HG03064 (cell line): ENCODE results near the gene CAMK1D.
"Not testable (repeated sequence)": the region's sequence is repeated elsewhere in the genome, so short reads cannot be mapped to it uniquely, and the experiment has no call there.

Source experiments
- ATAC-seq: cut with Tn5 transposase; IDR thresholded peaks from one replicate; pipeline ENCODE4 v1.9.1; 2021; ENCODE audit warnings: low read depth; ENCODE audit not compliant: unreplicated experiment

The CAMK1D gene

GRCh38 chr10:12422189-12422588, 72.8 kb downstream of the CAMK1D start:
- ATAC-seq = no peak

DNA sequence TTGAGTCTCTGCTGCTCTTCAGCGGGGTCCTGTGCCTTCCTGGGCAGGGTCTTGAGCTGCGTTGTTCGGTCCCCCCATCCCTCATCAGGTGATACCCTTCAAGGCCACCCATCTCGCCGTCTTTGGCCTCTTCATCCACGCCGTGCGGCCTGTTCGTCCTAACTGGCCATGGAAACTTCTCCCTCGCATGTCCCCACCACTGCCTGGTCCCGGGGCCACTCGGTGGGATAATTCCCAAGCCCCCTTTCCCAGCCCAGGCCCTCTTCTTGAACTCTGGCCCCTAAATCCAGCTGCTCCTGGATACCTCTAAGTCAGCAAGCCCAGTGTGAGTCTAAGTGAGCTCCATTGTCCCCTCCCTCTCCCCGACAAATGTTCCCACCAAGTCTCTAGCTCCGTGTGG, 74.5 kb downstream of the CAMK1D start:
- no peak for ATAC-seq

GRCh38 chr10:12427276-12427675, 77.9 kb downstream of the CAMK1D start:
- ATAC-seq = no peak

- ATAC-seq = no peak
Observed at GRCh38 chr10:12428447-12429135, 79.2 kb downstream of the CAMK1D start.

GRCh38 chr10:12430406-12430982, 81.1 kb downstream of the CAMK1D start:
- ATAC-seq = no peak

DNA sequence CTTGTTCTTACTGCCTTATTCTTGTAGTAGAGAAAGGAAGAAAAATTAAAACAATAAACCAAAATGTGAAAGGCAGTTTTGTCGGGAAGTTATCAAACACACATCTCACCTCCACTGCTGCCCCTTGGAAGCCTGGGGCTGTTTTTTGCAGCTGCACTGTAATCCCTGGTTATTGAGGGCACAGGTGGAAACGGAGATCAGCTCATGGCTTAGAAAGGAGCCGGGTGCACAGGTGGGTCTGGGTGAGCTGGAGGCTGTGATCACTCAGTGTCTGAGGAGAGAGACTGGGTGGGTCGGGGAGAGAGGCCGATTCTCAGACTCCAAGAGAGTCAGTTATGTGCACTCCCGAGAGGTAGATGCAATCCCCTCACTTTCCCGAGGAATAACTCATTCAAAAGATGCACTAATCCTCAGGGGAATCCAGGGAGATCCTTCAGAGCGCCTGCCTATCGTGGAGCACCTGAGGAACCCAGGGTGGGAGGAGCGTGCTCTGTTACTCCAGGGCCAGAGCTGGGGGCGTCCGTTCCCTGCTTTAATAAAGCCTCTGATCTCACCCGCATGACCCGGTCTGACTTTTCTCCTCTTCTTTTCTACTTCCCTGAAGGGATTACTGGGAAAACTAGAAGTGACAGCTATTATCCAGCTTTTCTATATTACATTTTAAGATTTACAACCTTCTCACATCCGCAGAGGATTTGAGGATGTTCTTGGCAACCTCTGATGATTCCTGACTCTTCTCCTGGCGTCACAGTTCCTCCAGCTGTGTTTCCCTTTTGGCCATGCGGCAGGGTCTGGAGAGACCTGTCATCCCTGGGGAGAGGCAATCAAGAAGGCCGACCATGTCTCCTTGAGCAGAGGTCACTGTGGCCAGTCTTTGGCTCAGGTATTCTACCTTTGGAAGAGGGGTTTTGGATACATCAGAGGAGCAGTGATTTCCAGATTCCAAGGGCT, 82.1 kb downstream of the CAMK1D start:
- no peak for ATAC-seq

GRCh38 chr10:12432402-12433189, 83.2 kb downstream of the CAMK1D start:
- ATAC-seq = no peak

DNA sequence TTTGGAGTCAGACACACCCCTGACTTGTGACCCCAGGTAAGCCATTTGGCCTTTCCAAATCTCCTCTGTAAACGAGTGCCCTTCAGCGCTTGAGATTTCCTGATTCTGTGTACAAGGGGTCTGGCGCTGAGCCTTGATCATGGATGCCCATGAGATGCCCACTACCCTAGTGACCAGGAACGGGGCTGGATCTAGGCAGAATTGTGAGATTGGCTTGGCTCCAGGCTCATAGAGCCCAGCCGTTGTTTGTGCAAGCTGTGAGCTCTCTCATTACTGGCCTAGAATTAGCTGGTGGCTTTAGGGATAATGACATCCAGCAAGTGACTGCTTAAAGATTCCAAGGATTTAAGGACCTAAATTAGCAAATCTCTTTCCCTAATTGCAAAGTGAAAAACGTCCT, 84.9 kb downstream of the CAMK1D start:
- no peak for ATAC-seq

GRCh38 chr10:12434677-12435076, 85.3 kb downstream of the CAMK1D start:
- ATAC-seq = not testable (repeated sequence)

- ATAC-seq = no peak
Observed at GRCh38 chr10:12435348-12435747, 86.0 kb downstream of the CAMK1D start.

GRCh38 chr10:12438919-12439692, 89.8 kb downstream of the CAMK1D start:
- no peak for ATAC-seq

DNA sequence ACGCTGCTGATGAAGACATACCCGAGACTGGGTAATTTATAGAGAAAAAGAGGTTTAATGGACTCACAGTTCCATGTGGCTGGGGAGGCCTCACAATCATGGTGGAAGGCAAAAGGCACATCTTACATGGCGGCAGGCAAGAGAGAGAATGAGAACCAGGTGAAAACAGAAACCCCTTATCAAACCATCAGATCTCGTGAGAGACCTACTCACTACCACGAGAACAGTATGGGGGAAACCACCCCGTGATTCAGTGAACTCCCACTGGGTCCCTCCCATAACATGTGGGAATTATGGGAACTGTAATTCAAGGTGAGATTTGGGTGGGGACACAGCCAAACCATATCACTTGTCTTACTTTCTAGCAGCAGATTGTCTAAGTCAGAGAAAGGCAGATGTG, 90.4 kb downstream of the CAMK1D start:
- ATAC-seq = not testable (repeated sequence)

GRCh38 chr10:12443026-12443425, 93.7 kb downstream of the CAMK1D start:
- ATAC-seq = no peak

- no peak for ATAC-seq
Observed at GRCh38 chr10:12444981-12445700, 95.8 kb downstream of the CAMK1D start.

DNA sequence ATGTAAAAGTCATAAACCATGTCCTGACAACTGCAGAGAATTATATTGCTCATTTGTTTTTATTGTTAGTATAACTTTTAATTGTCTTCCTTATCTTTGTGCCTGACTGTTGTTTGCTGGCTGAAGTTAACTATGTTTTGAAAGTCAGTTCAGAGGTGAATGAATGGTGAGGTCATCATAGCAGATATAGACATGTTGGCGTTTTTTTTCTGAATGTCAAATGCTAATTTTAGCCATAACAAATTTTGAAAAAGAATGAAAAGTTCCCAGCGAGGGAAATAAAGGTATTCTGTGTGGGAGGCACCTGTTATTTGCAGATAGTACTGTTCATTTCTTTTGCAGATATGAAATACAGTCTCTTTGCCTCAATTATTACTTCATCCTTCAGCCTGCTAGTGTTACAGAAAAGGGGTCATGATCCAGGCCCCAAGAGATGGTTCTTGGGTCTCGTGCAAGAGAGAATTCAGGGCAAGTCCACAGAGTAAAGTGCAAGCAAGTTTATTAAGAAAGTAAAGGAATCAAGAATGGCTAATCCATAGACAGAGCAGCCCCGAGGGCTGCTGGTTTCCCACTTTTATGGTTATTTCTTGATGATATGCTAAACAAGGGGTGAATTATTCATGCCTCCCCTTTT, 96.5 kb downstream of the CAMK1D start:
- no peak for ATAC-seq

DNA sequence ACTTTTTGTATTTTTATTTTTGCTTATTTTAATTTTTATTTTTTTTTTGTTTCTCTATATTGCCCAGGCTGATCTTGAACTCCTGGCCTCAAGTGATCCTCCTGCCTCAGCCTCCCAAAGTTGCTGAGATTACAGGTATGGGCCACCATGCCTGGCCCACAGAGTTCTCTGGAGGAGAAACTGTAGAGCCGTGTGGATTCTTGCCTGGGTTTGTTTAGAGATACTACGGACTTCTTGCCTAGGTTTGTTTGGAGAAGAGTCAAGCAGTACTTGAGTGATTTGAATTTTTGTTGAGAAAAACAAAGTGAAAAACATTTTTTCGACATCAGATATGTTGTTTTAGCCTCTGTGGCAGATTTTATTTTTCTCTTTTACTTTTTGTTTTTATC, 99.0 kb downstream of the CAMK1D start:
- no peak for ATAC-seq

GRCh38 chr10:12448729-12449391, 99.5 kb downstream of the CAMK1D start:
- peak; percentile 82 for ATAC-seq

DNA sequence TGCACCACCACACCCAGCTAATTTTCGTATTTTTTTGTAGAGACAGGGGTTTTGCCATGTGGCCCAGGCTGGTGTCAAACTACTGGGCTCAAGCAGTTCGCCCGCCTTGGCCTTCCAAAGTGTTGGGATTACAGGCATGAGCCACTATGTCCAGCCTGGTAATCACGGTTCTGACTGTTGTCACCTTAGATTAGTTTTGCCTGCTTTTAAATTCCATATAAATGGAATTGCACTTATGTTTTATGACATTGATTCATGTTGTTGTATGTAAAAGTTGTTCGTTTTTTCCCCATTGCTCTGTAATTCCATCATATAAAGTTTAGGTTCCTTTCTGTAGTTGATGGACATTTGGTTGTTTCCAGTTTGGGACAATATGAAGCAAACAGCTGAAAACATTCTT, 106.0 kb downstream of the CAMK1D start:
- ATAC-seq = no peak
